WTC11 (cell line): ENCODE data around the gene ZNF780A. TPM values are rescaled to one million over a fixed set of nuclear protein-coding genes. Genes with fewer than 3 reads are reported as not detected.
"Not testable (repeated sequence)": the region's sequence is repeated elsewhere in the genome, so short reads cannot be mapped to it uniquely, and the experiment has no call there.

Experiments
- ATAC-seq: fragments of 200-7000 bp; cut with Tn5 transposase; 2 replicates; pipeline ENCODE4 v1.10.0; 2021; ENCODE audit warnings: mild to moderate bottlenecking, moderate library complexity
- CTCF ChIA-PET: fragments of 300-600 bp; sonication (Branson Sonifier 250); formaldehyde crosslinking; loops from one replicate; lab custom pipeline; 2021; ENCODE audit warnings: antibody characterized with exemption; lab: Charles Lee
- POLR2A ChIA-PET: fragments of 350-600 bp; sonication (Branson Sonifier 250); formaldehyde crosslinking; loops from one replicate; lab custom pipeline; 2021; ENCODE audit warnings: antibody characterized with exemption; lab: Charles Lee
- DNase-seq: peaks from one replicate; pipeline ENCODE4 v3.0.0; 2021; ENCODE audit warnings: low spot score
- H3K27ac Mint-ChIP-seq: 2 replicates; pipeline ENCODE4 v1.8.0; 2021; ENCODE audit warnings: mixed read lengths
- H3K27me3 Mint-ChIP-seq: 2 replicates; pipeline ENCODE4 v1.8.0; 2021; ENCODE audit warnings: low read depth, mild to moderate bottlenecking, moderate library complexity, mixed read lengths
- H3K36me3 Mint-ChIP-seq: 2 replicates; pipeline ENCODE4 v1.8.0; 2021; ENCODE audit warnings: mixed read lengths
- H3K4me1 Mint-ChIP-seq: 2 replicates; pipeline ENCODE4 v1.8.0; 2022; ENCODE audit warnings: mixed read lengths
- H3K4me3 Mint-ChIP-seq: 2 replicates; pipeline ENCODE4 v1.8.0; 2021; ENCODE audit warnings: mild to moderate bottlenecking, moderate library complexity, mixed read lengths
- H3K9me3 Mint-ChIP-seq: 2 replicates; pipeline ENCODE4 v1.8.0; 2021; ENCODE audit warnings: mixed read lengths
- JAZF1 ChIP-seq: fragments of 250-450 bp; sonication (Bioruptor Pico); IDR thresholded peaks from 2 replicates; pipeline ENCODE4 v1.9.0; 2021; ENCODE audit warnings: moderate library complexity, mild to moderate bottlenecking, inconsistent platforms
- JUN ChIP-seq: sonication (generic); formaldehyde crosslinking; IDR thresholded peaks from 2 replicates; pipeline ENCODE4 v1.8.0; 2023; ENCODE audit warnings: mild to moderate bottlenecking, missing genetic modification reagents
- MAX ChIP-seq: sonication (generic); formaldehyde crosslinking; IDR thresholded peaks from 2 replicates; pipeline ENCODE4 v1.8.0; 2022; ENCODE audit warnings: mild to moderate bottlenecking, missing genetic modification reagents
- NFE2L1 ChIP-seq: sonication (generic); formaldehyde crosslinking; IDR thresholded peaks from 2 replicates; pipeline ENCODE4 v1.8.1; 2023; ENCODE audit warnings: missing genetic modification reagents
- RORB ChIP-seq: fragments of 250-450 bp; sonication (Bioruptor Pico); IDR thresholded peaks from 2 replicates; pipeline ENCODE4 v1.9.0; 2021; ENCODE audit warnings: mild to moderate bottlenecking
- SOX15 ChIP-seq: fragments of 250-450 bp; sonication (Bioruptor Pico); IDR thresholded peaks from 2 replicates; pipeline ENCODE4 v1.9.0; 2021; ENCODE audit warnings: mild to moderate bottlenecking
- TCF7 ChIP-seq: sonication (generic); formaldehyde crosslinking; IDR thresholded peaks from 2 replicates; pipeline ENCODE4 v1.8.0; 2022; ENCODE audit warnings: mild to moderate bottlenecking, low read depth, missing genetic modification reagents, moderate library complexity
- TEAD4 ChIP-seq: sonication (generic); formaldehyde crosslinking; IDR thresholded peaks from 2 replicates; pipeline ENCODE4 v1.8.0; 2022; ENCODE audit warnings: mild to moderate bottlenecking, missing genetic modification reagents
- TP53 ChIP-seq: sonication (generic); formaldehyde crosslinking; IDR thresholded peaks from 2 replicates; pipeline ENCODE4 v1.8.1; 2023; ENCODE audit warnings: mild to moderate bottlenecking, missing genetic modification reagents
- ZBTB43 ChIP-seq: sonication (generic); formaldehyde crosslinking; IDR thresholded peaks from 2 replicates; pipeline ENCODE4 v1.8.1; 2023; ENCODE audit warnings: mild to moderate bottlenecking, missing genetic modification reagents
- ZNF232 ChIP-seq: sonication (generic); formaldehyde crosslinking; IDR thresholded peaks from 2 replicates; pipeline ENCODE4 v1.8.0; 2022; ENCODE audit warnings: mild to moderate bottlenecking, missing genetic modification reagents
- ZNF263 ChIP-seq: sonication (generic); formaldehyde crosslinking; IDR thresholded peaks from 2 replicates; pipeline ENCODE4 v1.8.1; 2022; ENCODE audit warnings: low read depth, mild to moderate bottlenecking, moderate library complexity, missing genetic modification reagents
- ZNF281 ChIP-seq: sonication (generic); formaldehyde crosslinking; IDR thresholded peaks from 2 replicates; pipeline ENCODE4 v1.8.0; 2023; ENCODE audit warnings: mild to moderate bottlenecking, missing genetic modification reagents
- total RNA-seq: library from RNA; stranded (reverse); gene quantifications from 3 replicates; pipeline ENCODE4 v1.2.3, GENCODE V29; 2021
- TF ChIP-seq, protein P1 (sequence below): sonication (generic); formaldehyde crosslinking; IDR thresholded peaks from 2 replicates; pipeline ENCODE4 v1.8.0; 2023; ENCODE audit warnings: missing genetic modification reagents
- TF ChIP-seq, protein P2 (sequence below): sonication (generic); formaldehyde crosslinking; IDR thresholded peaks from 2 replicates; pipeline ENCODE4 v1.8.0; 2022; ENCODE audit warnings: mild to moderate bottlenecking, missing genetic modification reagents
- TF ChIP-seq, protein P3 (sequence below): sonication (generic); formaldehyde crosslinking; IDR thresholded peaks from 2 replicates; pipeline ENCODE4 v1.8.0; 2022; ENCODE audit warnings: missing genetic modification reagents

The ZNF780A gene
- total RNA-seq, 1 experiment from 2014 or later: 14.5 TPM

GRCh38 chr19:40128991-40129390 is 38.2 kb upstream of the ZNF780A start (continued):
- TF ChIP-seq RORB (CRISPR knock-in tag) (no peak), ZNF263 (CRISPR knock-in tag) (no peak), JAZF1 (CRISPR knock-in tag) (no peak), TP53 (no peak), ZNF232 (CRISPR knock-in tag) (no peak), TEAD4 (CRISPR knock-in tag) (no peak)
- TF ChIP-seq, protein P1, sequence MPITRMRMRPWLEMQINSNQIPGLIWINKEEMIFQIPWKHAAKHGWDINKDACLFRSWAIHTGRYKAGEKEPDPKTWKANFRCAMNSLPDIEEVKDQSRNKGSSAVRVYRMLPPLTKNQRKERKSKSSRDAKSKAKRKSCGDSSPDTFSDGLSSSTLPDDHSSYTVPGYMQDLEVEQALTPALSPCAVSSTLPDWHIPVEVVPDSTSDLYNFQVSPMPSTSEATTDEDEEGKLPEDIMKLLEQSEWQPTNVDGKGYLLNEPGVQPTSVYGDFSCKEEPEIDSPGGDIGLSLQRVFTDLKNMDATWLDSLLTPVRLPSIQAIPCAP: no peak
- TF ChIP-seq, protein P2, sequence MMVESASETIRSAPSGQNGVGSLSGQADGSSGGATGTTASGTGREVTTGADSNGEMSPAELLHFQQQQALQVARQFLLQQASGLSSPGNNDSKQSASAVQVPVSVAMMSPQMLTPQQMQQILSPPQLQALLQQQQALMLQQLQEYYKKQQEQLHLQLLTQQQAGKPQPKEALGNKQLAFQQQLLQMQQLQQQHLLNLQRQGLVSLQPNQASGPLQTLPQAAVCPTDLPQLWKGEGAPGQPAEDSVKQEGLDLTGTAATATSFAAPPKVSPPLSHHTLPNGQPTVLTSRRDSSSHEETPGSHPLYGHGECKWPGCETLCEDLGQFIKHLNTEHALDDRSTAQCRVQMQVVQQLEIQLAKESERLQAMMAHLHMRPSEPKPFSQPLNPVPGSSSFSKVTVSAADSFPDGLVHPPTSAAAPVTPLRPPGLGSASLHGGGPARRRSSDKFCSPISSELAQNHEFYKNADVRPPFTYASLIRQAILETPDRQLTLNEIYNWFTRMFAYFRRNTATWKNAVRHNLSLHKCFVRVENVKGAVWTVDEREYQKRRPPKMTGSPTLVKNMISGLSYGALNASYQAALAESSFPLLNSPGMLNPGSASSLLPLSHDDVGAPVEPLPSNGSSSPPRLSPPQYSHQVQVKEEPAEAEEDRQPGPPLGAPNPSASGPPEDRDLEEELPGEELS (CRISPR knock-in tag): no peak
- TF ChIP-seq, protein P3, sequence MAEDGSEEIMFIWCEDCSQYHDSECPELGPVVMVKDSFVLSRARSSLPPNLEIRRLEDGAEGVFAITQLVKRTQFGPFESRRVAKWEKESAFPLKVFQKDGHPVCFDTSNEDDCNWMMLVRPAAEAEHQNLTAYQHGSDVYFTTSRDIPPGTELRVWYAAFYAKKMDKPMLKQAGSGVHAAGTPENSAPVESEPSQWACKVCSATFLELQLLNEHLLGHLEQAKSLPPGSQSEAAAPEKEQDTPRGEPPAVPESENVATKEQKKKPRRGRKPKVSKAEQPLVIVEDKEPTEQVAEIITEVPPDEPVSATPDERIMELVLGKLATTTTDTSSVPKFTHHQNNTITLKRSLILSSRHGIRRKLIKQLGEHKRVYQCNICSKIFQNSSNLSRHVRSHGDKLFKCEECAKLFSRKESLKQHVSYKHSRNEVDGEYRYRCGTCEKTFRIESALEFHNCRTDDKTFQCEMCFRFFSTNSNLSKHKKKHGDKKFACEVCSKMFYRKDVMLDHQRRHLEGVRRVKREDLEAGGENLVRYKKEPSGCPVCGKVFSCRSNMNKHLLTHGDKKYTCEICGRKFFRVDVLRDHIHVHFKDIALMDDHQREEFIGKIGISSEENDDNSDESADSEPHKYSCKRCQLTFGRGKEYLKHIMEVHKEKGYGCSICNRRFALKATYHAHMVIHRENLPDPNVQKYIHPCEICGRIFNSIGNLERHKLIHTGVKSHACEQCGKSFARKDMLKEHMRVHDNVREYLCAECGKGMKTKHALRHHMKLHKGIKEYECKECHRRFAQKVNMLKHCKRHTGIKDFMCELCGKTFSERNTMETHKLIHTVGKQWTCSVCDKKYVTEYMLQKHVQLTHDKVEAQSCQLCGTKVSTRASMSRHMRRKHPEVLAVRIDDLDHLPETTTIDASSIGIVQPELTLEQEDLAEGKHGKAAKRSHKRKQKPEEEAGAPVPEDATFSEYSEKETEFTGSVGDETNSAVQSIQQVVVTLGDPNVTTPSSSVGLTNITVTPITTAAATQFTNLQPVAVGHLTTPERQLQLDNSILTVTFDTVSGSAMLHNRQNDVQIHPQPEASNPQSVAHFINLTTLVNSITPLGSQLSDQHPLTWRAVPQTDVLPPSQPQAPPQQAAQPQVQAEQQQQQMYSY (CRISPR knock-in tag): no peak

DNA sequence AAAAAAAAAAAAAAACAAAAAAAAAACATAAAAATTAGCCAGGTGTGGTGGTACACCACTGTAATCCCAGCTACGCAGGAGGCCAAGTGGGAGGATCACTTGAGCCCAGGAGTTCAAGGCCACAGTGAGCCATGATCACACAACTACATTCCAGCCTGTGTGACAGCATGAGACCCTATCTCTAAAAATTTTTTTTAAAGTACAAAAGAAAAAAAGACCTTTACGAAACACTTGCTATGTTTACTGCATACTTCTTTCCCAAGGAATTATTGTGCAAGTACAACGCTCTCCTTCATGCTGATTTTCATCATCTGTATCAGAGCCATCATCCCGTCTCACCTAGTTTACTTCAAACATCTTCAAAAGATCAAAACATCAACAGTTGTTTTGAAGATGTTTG is 28.6 kb upstream of the ZNF780A start:
- no peak for ATAC-seq
- CTCF ChIA-PET: interaction anchor here (0.6 kb wide), 1 partner anchor 451 kb away, joined by 3 read pairs; no protein-coding TSS in a partner anchor
- Mint-ChIP-seq H3K27me3 (peaks cover 14% of the 10 kb centered on the region), H3K4me3 (no peak overlapping the region), H3K27ac (no peak overlapping the region), H3K36me3 (peaks cover 4% of the 10 kb centered on the region)
- DNase-seq: no peak
- TF ChIP-seq MAX (CRISPR knock-in tag) (no peak), ZNF232 (CRISPR knock-in tag) (no peak)
- TF ChIP-seq, all 79 proteins: peak for 0
- H3K9me3 Mint-ChIP-seq: peaks cover 31% of the 10 kb centered on the region
- no peaks in the 10 kb centered on the region for H3K4me1 Mint-ChIP-seq
- POLR2A ChIA-PET: no interaction called here

DNA sequence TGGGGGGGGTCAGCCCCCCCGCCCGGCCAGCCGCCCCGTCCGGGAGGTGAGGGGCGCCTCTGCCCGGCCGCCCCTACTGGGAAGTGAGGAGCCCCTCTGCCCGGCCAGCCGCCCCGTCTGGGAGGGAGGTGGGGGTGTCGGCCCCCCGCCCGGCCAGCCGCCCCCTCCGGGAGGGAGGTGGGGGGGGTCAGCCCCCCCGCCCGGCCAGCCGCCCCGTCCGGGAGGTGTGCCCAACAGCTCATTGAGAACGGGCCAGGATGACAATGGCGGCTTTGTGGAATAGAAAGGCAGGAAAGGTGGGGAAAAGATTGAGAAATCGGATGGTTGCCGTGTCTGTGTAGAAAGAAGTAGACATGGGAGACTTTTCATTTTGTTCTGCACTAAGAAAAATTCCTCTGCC is 27.9 kb upstream of the ZNF780A start:
- H3K36me3 Mint-ChIP-seq, H3K27ac Mint-ChIP-seq, ATAC-seq, DNase-seq, POLR2A ChIA-PET, CTCF ChIA-PET, H3K4me3 Mint-ChIP-seq, H3K4me1 Mint-ChIP-seq: not testable (repeated sequence)
- Mint-ChIP-seq H3K27me3 (peaks cover 12% of the 10 kb centered on the region), H3K9me3 (peaks cover 32% of the 10 kb centered on the region)

- peaks cover 12% of the 10 kb centered on the region for H3K36me3 Mint-ChIP-seq
- H3K27ac Mint-ChIP-seq: no peak overlapping the region
- H3K9me3 Mint-ChIP-seq: peaks cover 50% of the 10 kb centered on the region
- POLR2A ChIA-PET: no interaction called here
- no peak for DNase-seq
- no peak overlapping the region for H3K4me3 Mint-ChIP-seq
- ATAC-seq: no peak
- CTCF ChIA-PET: no interaction called here
- H3K4me1 Mint-ChIP-seq: no peaks in the 10 kb centered on the region
- H3K27me3 Mint-ChIP-seq: peaks cover 10% of the 10 kb centered on the region
- TF ChIP-seq TCF7 (CRISPR knock-in tag) (no peak), NFE2L1 (CRISPR knock-in tag) (no peak), ZBTB43 (no peak), SOX15 (no peak), JUN (no peak), ZNF281 (CRISPR knock-in tag) (no peak)
- TF ChIP-seq, protein P2 (CRISPR knock-in tag): no peak
Measured at GRCh38 chr19:40116075-40116474, 25.3 kb upstream of the ZNF780A start.
